ENCODE data around the gene RBM4. TPM values are rescaled to one million over a fixed set of nuclear protein-coding genes. Genes with fewer than 3 reads are reported as not detected.

RBM4 gene
- total RNA-seq, 1 donor from 2014 or later: 98.9 TPM

- peaks cover 7% of the 10 kb centered on the region for H3K4me1 ChIP-seq
- TF ChIP-seq CTCF (IDR thresholded peaks at IDR 0.05): no peak
- no peak overlapping the region for H3K4me3 ChIP-seq
- DNase-seq (no peak), ATAC-seq (no peak)
- H3K27ac ChIP-seq: no peak overlapping the region
- H3K36me3 ChIP-seq: peaks cover 73% of the 10 kb centered on the region
- no peaks in the 10 kb centered on the region for H3K9me3 ChIP-seq
- intact Hi-C loops (cut with DNase I): no loop called here
- no peaks in the 10 kb centered on the region for H3K27me3 ChIP-seq
Observed at GRCh38 chr11:66628061-66628603, 10.4 kb upstream of the RBM4 start.

- H3K4me1 ChIP-seq: peaks cover 2% of the 10 kb centered on the region
- no peaks in the 10 kb centered on the region for H3K27me3 ChIP-seq
- ATAC-seq (no peak), DNase-seq (no peak)
- H3K27ac ChIP-seq: no peak overlapping the region
- no peaks in the 10 kb centered on the region for H3K9me3 ChIP-seq
- intact Hi-C loops (cut with DNase I): no loop called here
- TF ChIP-seq CTCF (IDR thresholded peaks at IDR 0.05): no peak
- H3K4me3 ChIP-seq: no peak overlapping the region
- peaks cover 70% of the 10 kb centered on the region for H3K36me3 ChIP-seq
Observed at GRCh38 chr11:66629356-66629755, 9.1 kb upstream of the RBM4 start.

- no peaks in the 10 kb centered on the region for H3K27me3 ChIP-seq
- H3K4me3 ChIP-seq: no peak overlapping the region
- peaks cover 45% of the 10 kb centered on the region for H3K36me3 ChIP-seq
- H3K4me1 ChIP-seq: peaks cover 2% of the 10 kb centered on the region
- TF ChIP-seq CTCF (IDR thresholded peaks at IDR 0.05): no peak
- H3K27ac ChIP-seq: no peak overlapping the region
- DNase-seq (no peak), ATAC-seq (no peak)
- intact Hi-C loops (cut with DNase I): no loop called here
- H3K9me3 ChIP-seq: no peaks in the 10 kb centered on the region
Observed at GRCh38 chr11:66631883-66632282, 6.6 kb upstream of the RBM4 start.

GRCh38 chr11:66632952-66633351 is 5.6 kb upstream of the RBM4 start:
- intact Hi-C loops (cut with DNase I): no loop called here
- H3K27ac ChIP-seq: no peak overlapping the region
- ATAC-seq: no peak

GRCh38 chr11:66636411-66636810 is 2.1 kb upstream of the RBM4 start:
- Histone ChIP-seq H3K27me3 (no peaks in the 10 kb centered on the region), H3K4me3 (no peak overlapping the region), H3K9me3 (no peaks in the 10 kb centered on the region), H3K4me1 (peaks cover 25% of the 10 kb centered on the region), H3K27ac (no peak overlapping the region), H3K36me3 (peaks cover 22% of the 10 kb centered on the region)
- TF ChIP-seq CTCF (IDR thresholded peaks at IDR 0.05): no peak
- DNase-seq (no peak), ATAC-seq (no peak)
- intact Hi-C loops (cut with DNase I): no loop called here

More at GRCh38 chr11:66632952-66633351, 5.6 kb upstream of the RBM4 start:
- peaks cover 8% of the 10 kb centered on the region for H3K4me1 ChIP-seq
- H3K36me3 ChIP-seq: peaks cover 35% of the 10 kb centered on the region
- H3K4me3 ChIP-seq: no peak overlapping the region
- H3K9me3 ChIP-seq: no peaks in the 10 kb centered on the region
- TF ChIP-seq CTCF (IDR thresholded peaks at IDR 0.05): no peak
- no peak for DNase-seq
- H3K27me3 ChIP-seq: no peaks in the 10 kb centered on the region
